Measurements from ENCODE around the gene ANO2. TPM values are rescaled to one million over a fixed set of nuclear protein-coding genes. Genes with fewer than 3 reads are reported as not detected.
A peak's percentile ranks its signal among the peaks of the same experiment; 100 is the strongest.
"Not testable (repeated sequence)": the region's sequence is repeated elsewhere in the genome, so short reads cannot be mapped to it uniquely, and the experiment has no call there.

The ANO2 gene
- total RNA-seq, 1 experiment from 2014 or later, result not detected

DNA sequence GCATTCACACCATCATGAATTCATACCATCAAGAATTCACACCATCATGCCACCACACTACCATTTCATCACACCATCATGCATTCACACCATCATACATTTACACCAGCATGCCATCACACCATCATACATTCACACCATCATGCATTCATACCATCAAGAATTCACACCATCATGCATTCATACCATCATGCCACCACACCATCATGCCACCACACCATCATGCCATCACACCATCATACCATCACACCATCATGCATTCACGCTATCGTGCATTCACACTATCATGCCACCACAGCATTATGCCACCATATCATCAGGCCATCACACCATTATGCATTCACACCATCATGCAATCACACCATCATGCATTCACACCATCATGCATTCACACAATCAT lies 79.7 kb downstream of the ANO2 start:
- DNase-seq (ENCODE audit: low spot score), result no peak
- in situ Hi-C loops (cut with HindIII; ENCODE audit: low sequenced_read_pairs), result no loop called here

DNA sequence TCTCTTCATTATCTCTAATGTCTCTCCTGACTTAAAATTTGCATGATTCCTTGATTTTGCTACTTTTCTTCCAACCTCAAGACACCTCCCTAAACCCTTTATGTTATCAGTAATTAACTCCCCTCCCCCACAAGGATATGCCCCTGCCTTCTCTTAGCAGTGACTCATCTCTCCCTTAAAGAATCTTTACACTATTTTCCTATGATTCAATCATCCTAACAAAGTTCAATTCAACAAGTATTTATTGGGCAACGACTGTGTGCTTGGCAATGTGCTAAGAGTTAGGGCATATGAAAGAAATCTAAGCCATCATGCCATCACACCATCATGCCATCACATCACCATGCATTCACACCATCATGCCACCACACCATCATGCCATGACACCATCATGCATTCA lies 80.1 kb downstream of the ANO2 start:
- no peak for DNase-seq (ENCODE audit: low spot score)
- in situ Hi-C loops (cut with HindIII; ENCODE audit: low sequenced_read_pairs), result no loop called here

DNA sequence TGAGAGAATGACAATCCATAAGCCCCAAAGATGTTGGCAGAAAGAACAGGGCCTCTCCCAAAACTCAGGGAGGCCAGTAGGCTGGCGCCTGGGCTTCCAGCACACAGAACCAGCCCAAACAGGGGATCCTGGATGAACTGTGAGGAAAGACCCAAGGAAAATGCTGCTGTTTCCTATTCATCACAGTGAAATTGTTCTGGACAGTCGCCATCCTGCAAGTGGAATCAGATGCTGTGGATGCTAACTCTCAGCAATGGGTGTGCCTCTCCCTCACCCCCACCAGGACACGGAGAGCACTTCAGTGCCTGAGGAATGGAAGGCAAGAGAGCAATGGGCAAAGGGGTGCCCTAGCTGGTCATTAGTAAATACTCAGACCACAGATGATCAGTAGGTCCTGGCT lies 80.8 kb downstream of the ANO2 start:
- in situ Hi-C loops (cut with HindIII; ENCODE audit: low sequenced_read_pairs), result no loop called here
- no peak for DNase-seq (ENCODE audit: low spot score)

DNA sequence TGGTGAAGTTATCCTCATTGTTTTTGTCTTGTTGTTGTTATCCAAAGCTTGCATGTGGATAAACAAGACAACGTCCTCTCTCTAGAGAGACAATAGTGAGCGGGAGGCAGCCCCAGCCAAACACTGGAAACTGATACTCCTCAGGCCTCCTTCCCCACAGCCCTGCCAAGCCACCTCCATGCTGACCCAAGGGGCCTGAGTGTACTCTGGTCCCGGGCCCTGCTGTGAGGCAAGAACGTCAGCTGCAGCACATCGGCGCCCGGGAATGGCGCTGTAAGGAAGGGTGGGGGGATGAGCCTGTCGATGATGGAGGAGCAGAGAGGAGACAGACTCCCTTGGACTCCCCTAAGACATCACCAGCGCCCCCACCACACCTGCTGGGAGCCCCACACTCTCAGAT lies 83.6 kb downstream of the ANO2 start:
- in situ Hi-C loops (cut with HindIII; ENCODE audit: low sequenced_read_pairs), result no loop called here
- no peak for DNase-seq (ENCODE audit: low spot score)

DNA sequence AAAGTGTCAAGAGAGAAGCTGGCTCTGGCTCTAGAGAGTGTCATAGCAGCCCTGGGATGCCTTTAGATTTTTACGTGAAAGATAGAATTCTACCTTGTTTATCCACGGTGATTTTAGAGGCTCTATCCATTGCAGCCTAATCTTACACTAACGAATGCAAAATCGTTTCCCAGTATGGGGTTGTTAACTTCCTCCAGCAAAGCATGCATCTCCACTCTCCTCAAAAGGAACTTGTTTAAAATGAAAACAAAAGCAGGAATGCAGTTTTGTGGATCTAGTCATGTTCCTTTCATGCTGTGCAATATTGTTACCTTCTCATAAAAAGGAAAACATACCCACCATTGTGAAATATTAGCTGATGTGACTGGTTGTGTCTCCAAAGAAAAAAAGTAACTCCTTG lies 88.4 kb downstream of the ANO2 start:
- no peak for DNase-seq (ENCODE audit: low spot score)
- in situ Hi-C loops (cut with HindIII; ENCODE audit: low sequenced_read_pairs), result no loop called here

DNA sequence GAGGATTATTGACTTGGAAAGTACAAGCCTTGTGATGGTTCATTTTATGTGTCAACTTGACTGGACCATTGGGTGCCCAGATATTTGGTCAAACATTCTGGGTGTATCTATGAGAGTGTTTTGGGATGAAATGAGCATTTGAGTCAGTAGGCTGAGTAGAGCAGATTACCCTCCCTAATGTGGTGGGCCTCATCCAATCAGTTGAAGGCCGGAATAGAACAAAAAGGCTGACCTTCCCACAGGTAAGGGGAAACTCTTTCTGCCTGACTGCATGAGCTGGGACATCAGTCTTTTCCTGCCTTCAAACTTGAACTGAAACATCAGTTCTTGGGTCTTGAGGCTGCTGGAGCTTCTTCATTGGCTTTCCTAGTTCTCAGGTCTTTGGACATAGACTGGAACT lies 98.1 kb downstream of the ANO2 start:
- no peak for DNase-seq (ENCODE audit: low spot score)

DNA sequence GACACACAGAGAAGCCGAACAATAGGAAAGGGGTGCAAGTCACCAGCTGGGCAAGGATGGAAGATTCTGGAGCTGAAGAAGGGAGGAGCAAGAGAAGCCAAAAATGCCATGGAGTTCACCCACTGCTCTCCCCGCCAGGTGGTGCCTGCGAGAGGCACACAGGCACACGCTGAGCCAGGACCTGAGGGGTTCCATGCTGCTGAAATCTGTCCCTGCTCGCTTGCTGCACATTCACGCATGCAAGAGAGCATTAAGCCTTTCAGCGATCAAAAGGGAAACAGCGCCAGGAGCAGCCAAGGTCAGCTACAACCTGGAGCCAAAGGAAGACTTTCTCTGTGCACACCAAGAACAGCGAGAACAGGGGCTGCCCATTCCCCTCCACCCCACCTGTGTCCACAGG lies 104.1 kb downstream of the ANO2 start:
- no peak for DNase-seq (ENCODE audit: low spot score)
- in situ Hi-C loops (cut with HindIII; ENCODE audit: low sequenced_read_pairs), result no loop called here

More for the DNA sequence above, 98.1 kb downstream of the ANO2 start:
- in situ Hi-C loops (cut with HindIII; ENCODE audit: low sequenced_read_pairs), result no loop called here

DNA sequence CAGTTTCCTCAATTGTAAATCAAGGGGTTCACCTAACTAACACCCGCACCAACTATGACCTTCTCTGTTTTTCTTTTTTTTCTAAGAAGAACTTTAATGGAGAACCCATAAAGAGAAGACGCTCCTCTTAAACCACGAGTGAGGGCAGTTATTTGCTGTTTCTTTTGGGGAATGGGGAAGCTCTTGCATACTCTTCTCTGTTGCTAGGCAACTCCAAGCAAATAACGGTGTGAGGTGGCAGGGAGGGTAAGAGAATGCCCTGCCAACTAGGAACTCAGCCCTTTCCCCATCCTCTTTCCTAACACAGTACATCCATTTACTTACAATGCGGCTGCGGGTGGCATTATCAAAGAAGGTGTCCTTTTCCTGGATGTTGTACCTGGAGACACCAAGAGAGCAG lies 114.9 kb downstream of the ANO2 start:
- in situ Hi-C loops (cut with HindIII; ENCODE audit: low sequenced_read_pairs), result no loop called here

DNA sequence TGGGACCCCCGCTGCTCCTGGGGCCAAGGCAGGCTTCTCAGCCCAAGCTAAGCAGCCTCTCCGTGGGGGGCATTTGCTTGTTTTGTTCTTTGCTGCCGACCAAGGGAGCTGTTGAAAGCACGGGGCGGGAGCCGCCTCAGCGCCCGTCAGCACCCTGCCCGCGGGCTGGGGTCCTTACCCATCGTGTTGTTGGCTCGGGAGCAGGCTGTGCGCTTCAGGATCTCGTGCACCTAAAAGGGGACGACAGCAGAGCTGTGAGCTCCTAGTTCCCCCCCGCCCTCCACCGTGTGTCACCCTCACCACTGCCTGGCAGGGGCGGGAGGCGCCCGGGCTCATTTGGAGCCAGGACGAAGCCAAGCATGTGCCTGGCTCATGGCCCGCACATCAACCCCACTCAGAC lies 117.5 kb downstream of the ANO2 start:
- in situ Hi-C loops (cut with HindIII; ENCODE audit: low sequenced_read_pairs), result no loop called here
- no peak for DNase-seq (ENCODE audit: low spot score)

More for the DNA sequence above, 114.9 kb downstream of the ANO2 start:
- DNase-seq (ENCODE audit: low spot score), result no peak

DNA sequence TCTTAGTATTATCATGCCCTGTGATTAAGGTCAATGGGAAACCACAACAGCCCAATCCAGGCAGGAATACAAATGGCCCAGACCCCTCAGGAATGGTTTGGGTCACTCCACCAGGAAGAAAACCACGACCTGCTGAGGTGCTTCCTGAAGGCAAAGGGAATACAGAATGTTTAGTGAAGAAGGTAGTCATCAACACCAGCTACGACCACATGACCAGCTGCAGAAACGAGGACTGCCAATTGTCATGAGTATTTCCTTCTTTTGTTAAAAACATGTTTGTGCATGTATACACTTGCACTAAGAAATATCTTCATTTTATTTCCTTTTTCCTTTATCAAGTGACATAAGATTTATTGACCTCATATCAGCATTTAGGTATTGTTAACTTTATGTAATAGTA lies 119.3 kb downstream of the ANO2 start:
- in situ Hi-C loops (cut with HindIII; ENCODE audit: low sequenced_read_pairs); DNase-seq (ENCODE audit: low spot score): not testable (repeated sequence)

DNA sequence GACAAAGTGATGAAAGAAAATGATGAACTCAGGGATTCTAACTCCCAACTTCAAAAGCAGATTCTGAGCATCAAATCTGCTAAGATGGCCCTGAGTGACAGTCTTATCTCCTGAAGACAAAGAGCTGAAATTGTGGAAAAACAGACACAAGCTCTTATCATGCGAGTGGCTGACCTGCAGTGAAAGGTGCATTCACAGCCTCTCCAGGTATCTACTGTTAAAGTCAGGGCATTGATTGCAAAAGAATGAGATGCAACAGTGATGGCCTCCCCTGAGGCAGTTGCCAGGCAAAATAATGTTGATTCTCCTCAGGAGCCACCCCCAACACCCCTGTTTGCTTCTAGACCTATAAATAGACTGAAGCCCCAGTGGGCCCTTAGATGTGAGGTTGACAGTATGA lies 126.2 kb downstream of the ANO2 start:
- DNase-seq (ENCODE audit: low spot score); in situ Hi-C loops (cut with HindIII; ENCODE audit: low sequenced_read_pairs): not testable (repeated sequence)

DNA sequence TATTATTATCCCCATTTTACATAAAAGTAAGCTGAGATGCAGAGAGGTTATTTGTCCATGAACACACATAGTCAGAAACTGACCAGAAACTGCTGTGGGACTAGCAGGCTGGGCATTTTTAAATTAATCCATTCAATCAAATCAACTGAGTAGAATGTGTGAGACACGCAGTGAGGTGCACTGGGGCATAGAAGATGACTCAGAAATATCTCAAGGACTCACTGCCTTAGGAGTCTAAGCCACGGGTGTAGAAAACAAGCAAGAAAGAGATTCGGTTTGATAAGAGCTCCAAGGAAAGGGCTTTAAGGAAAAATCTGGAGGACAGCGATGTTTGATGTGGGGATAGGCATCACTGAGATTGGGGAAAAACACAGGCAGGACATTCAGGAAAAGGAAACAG lies 127.8 kb downstream of the ANO2 start:
- in situ Hi-C loops (cut with HindIII; ENCODE audit: low sequenced_read_pairs), result no loop called here
- no peak for DNase-seq (ENCODE audit: low spot score)

DNA sequence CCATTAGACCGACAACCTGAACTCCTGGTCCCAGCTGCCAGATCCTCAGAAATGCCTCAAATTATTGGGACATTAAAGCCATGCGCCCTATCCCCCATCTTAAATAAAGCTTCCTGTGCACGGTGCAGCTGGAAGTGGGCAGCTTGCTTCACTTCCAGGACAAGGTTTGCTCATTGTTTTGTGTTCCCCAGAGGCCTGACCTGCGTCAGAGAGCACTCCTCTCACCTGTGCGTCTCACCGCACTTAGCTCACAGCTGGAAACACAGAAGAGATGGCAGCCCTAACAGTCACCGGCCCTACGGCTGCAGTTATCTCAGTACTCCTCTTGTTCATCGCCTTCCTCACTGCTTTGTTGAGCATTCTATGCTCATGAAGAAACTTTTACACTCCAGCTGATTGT lies 135.5 kb downstream of the ANO2 start:
- in situ Hi-C loops (cut with HindIII; ENCODE audit: low sequenced_read_pairs), result no loop called here
- DNase-seq (ENCODE audit: low spot score), result no peak

DNA sequence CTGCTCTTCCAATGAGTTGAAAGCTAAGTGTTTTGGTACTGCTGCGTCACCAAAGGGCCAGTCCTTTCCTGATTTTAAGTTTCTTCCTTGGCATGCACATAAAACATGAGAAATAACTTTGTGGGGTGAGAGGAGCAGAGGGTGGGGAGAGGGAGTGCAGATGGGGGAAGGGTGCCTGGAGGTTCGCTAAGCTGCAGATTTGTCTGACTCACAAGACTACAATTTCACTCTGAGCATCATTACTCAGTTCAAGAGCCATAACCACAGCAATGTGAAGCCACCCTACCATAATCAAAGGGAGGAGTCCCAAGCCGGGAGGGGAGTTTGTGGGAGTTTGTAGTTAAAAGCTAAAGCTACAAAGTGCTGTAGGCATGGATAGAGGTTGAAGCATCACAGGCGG lies 136.1 kb downstream of the ANO2 start:
- in situ Hi-C loops (cut with HindIII; ENCODE audit: low sequenced_read_pairs), result no loop called here
- DNase-seq (ENCODE audit: low spot score), result no peak

DNA sequence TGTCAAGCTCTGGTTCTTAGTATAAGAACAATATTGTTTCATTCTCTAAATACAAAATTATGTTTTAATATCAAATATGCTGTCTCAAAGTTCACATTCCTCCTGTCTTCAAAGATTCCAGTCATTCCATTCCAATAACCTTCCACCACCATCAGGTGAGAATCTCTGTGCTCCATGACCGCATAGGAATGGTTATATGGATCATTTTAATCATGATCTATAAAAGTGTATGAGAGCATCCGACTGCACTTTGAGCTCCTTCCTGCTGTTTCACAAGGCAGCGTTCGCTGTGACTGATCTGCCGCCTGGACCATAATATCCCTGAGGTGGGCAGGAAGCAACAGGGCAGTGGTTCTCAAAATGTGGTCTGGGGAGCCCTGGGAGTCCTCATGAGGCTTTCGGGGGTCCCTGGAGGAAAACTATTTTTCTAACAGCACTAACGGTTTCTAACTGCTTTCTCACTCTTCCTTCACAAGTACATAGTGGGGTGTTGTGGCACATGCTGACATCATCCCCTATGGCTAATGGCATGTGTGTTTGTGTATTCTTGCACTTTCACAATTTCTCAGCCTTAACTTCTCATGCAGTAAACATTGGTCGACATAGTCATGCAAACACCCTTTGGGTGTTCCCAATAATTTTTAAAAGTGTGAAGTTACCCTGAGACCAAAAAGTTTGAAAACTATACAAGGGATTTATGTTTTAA lies 137.4 kb downstream of the ANO2 start:
- in situ Hi-C loops (cut with HindIII; ENCODE audit: low sequenced_read_pairs), result no loop called here

DNA sequence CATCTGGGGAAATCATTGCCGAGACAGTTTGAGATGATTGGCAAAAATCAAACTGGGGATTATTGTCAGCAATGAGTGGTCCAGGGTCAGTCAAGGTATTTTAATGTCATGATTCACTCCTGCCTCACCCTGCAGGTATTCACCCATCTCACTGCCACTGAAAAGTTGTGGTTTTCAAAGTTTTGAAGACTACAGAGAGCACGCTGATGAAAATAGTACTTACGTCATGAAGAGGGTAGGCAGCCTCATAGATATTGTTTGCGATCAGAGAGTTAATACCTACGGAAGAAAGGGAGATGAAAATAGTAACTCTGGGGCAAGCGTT lies 138.0 kb downstream of the ANO2 start:
- in situ Hi-C loops (cut with HindIII; ENCODE audit: low sequenced_read_pairs), result no loop called here
- DNase-seq (ENCODE audit: low spot score), result no peak

More for the DNA sequence above, 137.4 kb downstream of the ANO2 start:
- no peak for DNase-seq (ENCODE audit: low spot score)

DNA sequence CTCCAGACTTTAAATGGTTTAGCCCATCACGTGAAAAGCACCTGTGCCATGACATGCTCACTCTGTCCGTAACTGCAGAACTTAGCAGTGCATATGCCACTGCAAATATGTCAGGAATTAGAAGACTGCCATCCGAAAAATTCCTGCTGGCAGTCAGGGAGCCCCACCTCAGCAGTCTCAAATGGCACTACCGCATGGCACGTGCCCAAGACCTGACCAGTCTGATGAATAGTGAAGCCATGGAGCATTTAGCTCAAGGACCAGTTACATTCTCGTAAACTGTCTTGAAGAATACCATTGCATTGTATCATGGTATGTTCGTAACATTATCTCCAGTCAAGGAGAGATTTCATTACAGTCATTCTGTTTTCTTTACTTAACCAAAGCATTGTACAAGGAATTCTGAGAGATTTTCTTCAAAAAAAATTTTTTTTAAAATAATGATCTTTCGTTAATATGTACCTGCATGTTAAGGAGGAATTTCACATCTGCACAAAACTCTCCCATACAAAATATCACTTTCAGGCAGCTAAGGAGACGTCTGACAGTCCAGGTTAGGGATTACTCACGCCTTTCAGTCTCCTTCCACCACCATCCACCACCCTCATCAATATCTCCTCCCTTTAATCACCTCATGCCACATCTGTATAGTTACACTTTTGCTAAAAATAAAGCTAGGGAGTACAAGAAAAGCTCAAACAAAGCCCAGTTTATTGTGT lies 138.5 kb downstream of the ANO2 start:
- DNase-seq (ENCODE audit: low spot score), result no peak
- in situ Hi-C loops (cut with HindIII; ENCODE audit: low sequenced_read_pairs), result no loop called here

DNA sequence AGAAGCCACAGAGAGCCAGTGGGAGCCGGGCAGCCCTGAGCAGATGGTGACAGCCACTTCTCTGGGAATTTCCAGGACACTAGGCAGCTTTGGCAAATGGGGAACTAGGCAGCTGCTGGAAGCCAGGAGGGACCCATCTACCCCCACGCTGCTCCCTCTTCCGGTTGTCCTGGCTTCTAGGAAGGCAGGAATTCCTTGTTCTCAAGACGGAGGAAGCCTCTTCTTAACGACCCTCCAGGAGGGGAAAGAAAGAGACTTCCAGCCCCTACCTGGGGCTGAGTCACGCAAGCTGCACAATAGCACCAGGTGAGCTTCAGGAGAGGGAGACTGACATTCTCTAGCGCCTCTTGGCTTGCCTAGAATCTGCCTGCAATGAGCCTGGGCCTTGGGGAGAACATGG lies 141.5 kb downstream of the ANO2 start:
- in situ Hi-C loops (cut with HindIII; ENCODE audit: low sequenced_read_pairs), result no loop called here
- DNase-seq (ENCODE audit: low spot score), result no peak

DNA sequence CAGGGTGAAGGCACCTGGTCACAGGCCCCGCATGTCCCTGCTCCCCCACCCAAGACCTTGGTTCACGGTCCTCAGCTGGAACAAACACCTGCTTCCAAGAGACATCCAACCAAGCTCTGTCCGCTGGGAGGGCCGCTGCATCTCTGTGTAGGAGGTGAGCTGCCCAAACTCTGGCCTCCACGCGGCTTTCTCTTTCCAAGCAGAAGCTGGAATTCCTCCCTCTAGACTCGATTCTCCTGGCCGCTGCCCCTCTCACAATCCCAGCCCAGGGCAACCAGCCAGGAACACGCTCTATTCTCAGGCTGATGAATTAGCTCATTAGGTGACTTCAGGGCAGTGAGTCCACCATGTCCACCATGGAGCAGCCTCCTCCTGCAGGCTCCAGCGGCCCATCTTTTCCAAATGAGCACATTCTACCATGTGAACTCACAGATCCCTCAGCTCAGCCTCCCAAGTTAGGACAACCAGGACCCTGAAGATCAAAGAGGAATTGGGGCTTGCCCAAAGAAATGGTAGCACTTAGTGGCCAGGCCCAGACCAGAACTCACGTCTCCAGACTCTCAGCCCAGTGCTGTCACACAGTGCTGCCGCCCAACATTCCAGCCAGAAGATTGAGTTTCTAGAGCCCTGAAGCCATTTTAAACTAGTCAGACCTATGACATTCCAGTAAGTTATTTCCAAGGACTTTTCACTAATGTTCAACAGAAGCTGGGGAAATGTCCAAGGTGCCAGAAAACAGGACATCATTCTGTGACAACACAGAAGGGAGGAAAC lies 146.6 kb downstream of the ANO2 start:
- peak; percentile 8 for DNase-seq (ENCODE audit: low spot score)
- in situ Hi-C loops (cut with HindIII; ENCODE audit: low sequenced_read_pairs), result no loop called here

DNA sequence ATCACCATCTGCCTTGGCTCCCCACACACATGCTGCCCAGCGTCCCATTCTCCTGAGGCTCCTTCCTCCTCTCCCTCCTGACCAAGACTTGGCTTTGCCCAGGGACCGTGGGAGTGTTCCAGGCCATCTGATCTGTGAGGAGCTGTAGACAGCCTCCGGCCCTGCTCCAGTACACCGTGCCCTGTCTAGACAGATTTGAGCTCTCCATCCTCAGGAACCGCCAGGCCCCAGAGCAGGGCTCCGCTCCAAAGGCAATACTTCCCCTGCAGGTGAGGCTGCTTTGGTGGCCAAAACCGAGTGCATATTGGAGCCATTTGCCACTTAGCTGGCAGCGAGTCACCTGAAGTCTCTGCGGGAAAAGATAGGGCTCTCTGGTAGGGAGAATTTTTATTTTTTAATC lies 147.4 kb downstream of the ANO2 start:
- in situ Hi-C loops (cut with HindIII; ENCODE audit: low sequenced_read_pairs), result no loop called here
- DNase-seq (ENCODE audit: low spot score), result peak; percentile 54

DNA sequence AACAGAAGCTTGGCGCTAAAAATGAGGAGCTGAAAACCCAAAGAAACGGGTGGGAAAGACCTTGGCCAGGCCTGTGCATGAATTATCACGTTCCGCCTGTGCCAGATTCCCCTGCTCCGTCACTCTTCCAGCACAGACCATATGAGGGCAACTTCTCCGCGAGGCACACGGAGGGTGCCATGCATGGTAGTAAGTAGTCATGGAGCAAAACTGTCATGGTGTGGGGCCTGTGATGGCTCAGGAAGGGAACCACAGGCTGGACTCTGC lies 148.2 kb downstream of the ANO2 start:
- in situ Hi-C loops (cut with HindIII; ENCODE audit: low sequenced_read_pairs), result no loop called here
- no peak for DNase-seq (ENCODE audit: low spot score)

Measured in G401 (cell line).